Measurements from ENCODE around the gene TSR3.

TSR3 gene

GRCh38 chr16:1319041-1319440 is 32.6 kb downstream of the TSR3 start:
- Histone ChIP-seq H3K9ac (ENCODE audit: low read length in 5 of 5) (no peak overlapping the region), H3K4me3 (ENCODE audit: low read depth in 1 of 5, low read length in 5 of 5) (no peak overlapping the region), H3K9me3 (ENCODE audit: control insufficient read depth in 5 of 5, low read length in 5 of 5) (no peaks in the 10 kb centered on the region), H3K27me3 (ENCODE audit: control insufficient read depth in 5 of 5, insufficient read depth in 4 of 5, low read length in 5 of 5) (no peaks in the 10 kb centered on the region), H3K36me3 (ENCODE audit: control insufficient read depth in 5 of 5, insufficient read depth in 5 of 5, low read length in 5 of 5) (peaks cover 0 to 93% (median 89%) of the 10 kb centered on the region in 5 donors), H3K4me1 (ENCODE audit: control insufficient read depth in 5 of 5, insufficient read depth in 5 of 5, low read length in 5 of 5) (peaks cover 0 to 5% (median 0%) of the 10 kb centered on the region in 5 donors), H3K27ac (ENCODE audit: low read depth, low read length) (no peak overlapping the region)

- Histone ChIP-seq H3K4me3 (ENCODE audit: low read depth in 1 of 5, low read length in 5 of 5) (no peak overlapping the region), H3K9me3 (ENCODE audit: control insufficient read depth in 5 of 5, low read length in 5 of 5) (no peaks in the 10 kb centered on the region), H3K27me3 (ENCODE audit: control insufficient read depth in 5 of 5, insufficient read depth in 4 of 5, low read length in 5 of 5) (no peaks in the 10 kb centered on the region), H3K27ac (ENCODE audit: low read depth, low read length) (no peak overlapping the region), H3K36me3 (ENCODE audit: control insufficient read depth in 5 of 5, insufficient read depth in 5 of 5, low read length in 5 of 5) (peaks cover 0 to 88% (median 85%) of the 10 kb centered on the region in 5 donors), H3K4me1 (ENCODE audit: control insufficient read depth in 5 of 5, insufficient read depth in 5 of 5, low read length in 5 of 5) (peaks cover 0 to 13% (median under 1%) of the 10 kb centered on the region in 5 donors), H3K9ac (ENCODE audit: low read length in 5 of 5) (no peak overlapping the region)
These were observed 33.5 kb downstream of the TSR3 start for GRCh38 chr16:1318268-1318545.

- no peak overlapping the region for H3K9ac ChIP-seq (ENCODE audit: low read length in 5 of 5)
- H3K36me3 ChIP-seq (ENCODE audit: control insufficient read depth in 5 of 5, insufficient read depth in 5 of 5, low read length in 5 of 5) = peaks cover 0 to 90% (median 88%) of the 10 kb centered on the region in 5 donors
- no peaks in the 10 kb centered on the region for H3K9me3 ChIP-seq (ENCODE audit: control insufficient read depth in 5 of 5, low read length in 5 of 5)
- H3K27ac ChIP-seq (ENCODE audit: low read depth, low read length) = no peak overlapping the region
- no peaks in the 10 kb centered on the region for H3K27me3 ChIP-seq (ENCODE audit: control insufficient read depth in 5 of 5, insufficient read depth in 4 of 5, low read length in 5 of 5)
- H3K4me3 ChIP-seq (ENCODE audit: low read depth in 1 of 5, low read length in 5 of 5) = no peak overlapping the region
- H3K4me1 ChIP-seq (ENCODE audit: control insufficient read depth in 5 of 5, insufficient read depth in 5 of 5, low read length in 5 of 5) = peaks cover 1 to 18% (median 5%) of the 10 kb centered on the region in 5 donors
These were observed 34.0 kb downstream of the TSR3 start for GRCh38 chr16:1317479-1318267.

GRCh38 chr16:1316033-1316405 is 35.7 kb downstream of the TSR3 start:
- no peaks in the 10 kb centered on the region for H3K9me3 ChIP-seq (ENCODE audit: control insufficient read depth in 5 of 5, low read length in 5 of 5)
- no peak overlapping the region for H3K27ac ChIP-seq (ENCODE audit: low read depth, low read length)
- no peak overlapping the region for H3K4me3 ChIP-seq (ENCODE audit: low read depth in 1 of 5, low read length in 5 of 5)
- no peak overlapping the region for H3K9ac ChIP-seq (ENCODE audit: low read length in 5 of 5)
- peaks cover 8 to 34% (median 22%) of the 10 kb centered on the region in 5 donors for H3K4me1 ChIP-seq (ENCODE audit: control insufficient read depth in 5 of 5, insufficient read depth in 5 of 5, low read length in 5 of 5)
- peaks cover 0 to 83% (median 79%) of the 10 kb centered on the region in 5 donors for H3K36me3 ChIP-seq (ENCODE audit: control insufficient read depth in 5 of 5, insufficient read depth in 5 of 5, low read length in 5 of 5)
- H3K27me3 ChIP-seq (ENCODE audit: control insufficient read depth in 5 of 5, insufficient read depth in 4 of 5, low read length in 5 of 5) = no peaks in the 10 kb centered on the region

GRCh38 chr16:1315081-1316032 is 36.3 kb downstream of the TSR3 start:
- Histone ChIP-seq H3K9ac (ENCODE audit: low read length in 5 of 5) (no peak overlapping the region), H3K4me3 (ENCODE audit: low read depth in 1 of 5, low read length in 5 of 5) (no peak overlapping the region), H3K36me3 (ENCODE audit: control insufficient read depth in 5 of 5, insufficient read depth in 5 of 5, low read length in 5 of 5) (peaks cover 0 to 76% (median 72%) of the 10 kb centered on the region in 5 donors), H3K27me3 (ENCODE audit: control insufficient read depth in 5 of 5, insufficient read depth in 4 of 5, low read length in 5 of 5) (no peaks in the 10 kb centered on the region), H3K9me3 (ENCODE audit: control insufficient read depth in 5 of 5, low read length in 5 of 5) (no peaks in the 10 kb centered on the region), H3K27ac (ENCODE audit: low read depth, low read length) (no peak overlapping the region), H3K4me1 (ENCODE audit: control insufficient read depth in 5 of 5, insufficient read depth in 5 of 5, low read length in 5 of 5) (peaks cover 12 to 41% (median 28%) of the 10 kb centered on the region in 5 donors)

- H3K27me3 ChIP-seq (ENCODE audit: control insufficient read depth in 5 of 5, insufficient read depth in 4 of 5, low read length in 5 of 5) = no peaks in the 10 kb centered on the region
- no peaks in the 10 kb centered on the region for H3K9me3 ChIP-seq (ENCODE audit: control insufficient read depth in 5 of 5, low read length in 5 of 5)
- peaks cover 14 to 43% (median 31%) of the 10 kb centered on the region in 5 donors for H3K4me1 ChIP-seq (ENCODE audit: control insufficient read depth in 5 of 5, insufficient read depth in 5 of 5, low read length in 5 of 5)
- no peak overlapping the region for H3K27ac ChIP-seq (ENCODE audit: low read depth, low read length)
- H3K9ac ChIP-seq (ENCODE audit: low read length in 5 of 5) = no peak overlapping the region
- no peak overlapping the region for H3K4me3 ChIP-seq (ENCODE audit: low read depth in 1 of 5, low read length in 5 of 5)
- H3K36me3 ChIP-seq (ENCODE audit: control insufficient read depth in 5 of 5, insufficient read depth in 5 of 5, low read length in 5 of 5) = peaks cover 0 to 68% (median 64%) of the 10 kb centered on the region in 5 donors
These were observed 37.1 kb downstream of the TSR3 start for GRCh38 chr16:1314399-1315068.

GRCh38 chr16:1313721-1314369 is 37.8 kb downstream of the TSR3 start:
- Histone ChIP-seq H3K36me3 (ENCODE audit: control insufficient read depth in 5 of 5, insufficient read depth in 5 of 5, low read length in 5 of 5) (peaks cover 0 to 61% (median 57%) of the 10 kb centered on the region in 5 donors), H3K27me3 (ENCODE audit: control insufficient read depth in 5 of 5, insufficient read depth in 4 of 5, low read length in 5 of 5) (no peaks in the 10 kb centered on the region), H3K27ac (ENCODE audit: low read depth, low read length) (no peak overlapping the region), H3K4me1 (ENCODE audit: control insufficient read depth in 5 of 5, insufficient read depth in 5 of 5, low read length in 5 of 5) (peaks cover 14 to 43% (median 33%) of the 10 kb centered on the region in 5 donors), H3K9ac (ENCODE audit: low read length in 5 of 5) (no peak overlapping the region), H3K9me3 (ENCODE audit: control insufficient read depth in 5 of 5, low read length in 5 of 5) (no peaks in the 10 kb centered on the region), H3K4me3 (ENCODE audit: low read depth in 1 of 5, low read length in 5 of 5) (no peak overlapping the region)

- H3K27ac ChIP-seq (ENCODE audit: low read depth, low read length) = no peak overlapping the region
- H3K4me3 ChIP-seq (ENCODE audit: low read depth in 1 of 5, low read length in 5 of 5) = no peak overlapping the region
- peak overlapping the region in 1 of 5 donors; percentile 28 for H3K9ac ChIP-seq (ENCODE audit: low read length in 5 of 5)
- H3K27me3 ChIP-seq (ENCODE audit: control insufficient read depth in 5 of 5, insufficient read depth in 4 of 5, low read length in 5 of 5) = no peaks in the 10 kb centered on the region
- H3K9me3 ChIP-seq (ENCODE audit: control insufficient read depth in 5 of 5, low read length in 5 of 5) = no peaks in the 10 kb centered on the region
- H3K36me3 ChIP-seq (ENCODE audit: control insufficient read depth in 5 of 5, insufficient read depth in 5 of 5, low read length in 5 of 5) = peaks cover 0 to 52% (median 48%) of the 10 kb centered on the region in 5 donors
- peaks cover 14 to 46% (median 36%) of the 10 kb centered on the region in 5 donors for H3K4me1 ChIP-seq (ENCODE audit: control insufficient read depth in 5 of 5, insufficient read depth in 5 of 5, low read length in 5 of 5)
These were observed 38.8 kb downstream of the TSR3 start for GRCh38 chr16:1312903-1313302.

- H3K9me3 ChIP-seq (ENCODE audit: control insufficient read depth in 5 of 5, low read length in 5 of 5) = no peaks in the 10 kb centered on the region
- H3K4me1 ChIP-seq (ENCODE audit: control insufficient read depth in 5 of 5, insufficient read depth in 5 of 5, low read length in 5 of 5) = peaks cover 14 to 46% (median 36%) of the 10 kb centered on the region in 5 donors
- H3K9ac ChIP-seq (ENCODE audit: low read length in 5 of 5) = peak overlapping the region in 2 of 5 donors; percentile 28 to 67
- H3K36me3 ChIP-seq (ENCODE audit: control insufficient read depth in 5 of 5, insufficient read depth in 5 of 5, low read length in 5 of 5) = peaks cover 0 to 47% (median 43%) of the 10 kb centered on the region in 5 donors
- peak overlapping the region; percentile 30 for H3K27ac ChIP-seq (ENCODE audit: low read depth, low read length)
- no peaks in the 10 kb centered on the region for H3K27me3 ChIP-seq (ENCODE audit: control insufficient read depth in 5 of 5, insufficient read depth in 4 of 5, low read length in 5 of 5)
- peak overlapping the region in 2 of 5 donors; percentile 72 to 82 for H3K4me3 ChIP-seq (ENCODE audit: low read depth in 1 of 5, low read length in 5 of 5)
These were observed 39.2 kb downstream of the TSR3 start for GRCh38 chr16:1312467-1312816.

All from subcutaneous abdominal adipose tissue (tissue), 5 donors.